Daoy (cell line): ENCODE data around the gene SHE. TPM values are rescaled to one million over a fixed set of nuclear protein-coding genes. Genes with fewer than 3 reads are reported as not detected.
"Not testable (repeated sequence)": the region's sequence is repeated elsewhere in the genome, so short reads cannot be mapped to it uniquely, and the experiment has no call there.

Experiments used
- DNase-seq: peaks from one replicate; pipeline ENCODE4 v3.0.0-alpha.2; 2015; ENCODE audit warnings: low read depth
- total RNA-seq: library from RNA; depleted of rRNA; stranded (reverse); fragments of >200 nt; shearing (Covaris generic); gene quantifications from 2 replicates; pipeline ENCODE4 v1.2.3, GENCODE V29; 2014

Gene SHE
- total RNA-seq, 1 experiment from 2014 or later = 0.11 TPM

GRCh38 chr1:154514066-154514553 is 11.9 kb upstream of the SHE start:
- no peak for DNase-seq

- no peak for DNase-seq
Observed at GRCh38 chr1:154512760-154513159, 10.5 kb upstream of the SHE start.

- no peak for DNase-seq
Observed at GRCh38 chr1:154503898-154504297, 1.7 kb upstream of the SHE start.

- DNase-seq = no peak
Observed at GRCh38 chr1:154502744-154503115, 518 bp upstream of the SHE start.

- DNase-seq = peak; percentile 24
Observed at GRCh38 chr1:154501423-154502065, 668 bp downstream of the SHE start.

- no peak for DNase-seq
Observed at GRCh38 chr1:154500533-154500932, 1.7 kb downstream of the SHE start.

- DNase-seq = no peak
Observed at GRCh38 chr1:154499446-154499845, 2.8 kb downstream of the SHE start.

GRCh38 chr1:154497026-154497806 is 5.0 kb downstream of the SHE start:
- no peak for DNase-seq

- DNase-seq = no peak
Observed at GRCh38 chr1:154496383-154496782, 5.8 kb downstream of the SHE start.

GRCh38 chr1:154495496-154496273 is 6.5 kb downstream of the SHE start:
- no peak for DNase-seq

GRCh38 chr1:154493276-154493675 is 8.9 kb downstream of the SHE start:
- no peak for DNase-seq

- no peak for DNase-seq
Observed at GRCh38 chr1:154492115-154492514, 10.1 kb downstream of the SHE start.

- DNase-seq = no peak
Observed at GRCh38 chr1:154490317-154490716, 11.9 kb downstream of the SHE start.

GRCh38 chr1:154489695-154490274 is 12.4 kb downstream of the SHE start:
- no peak for DNase-seq

GRCh38 chr1:154488922-154489321 is 13.3 kb downstream of the SHE start:
- DNase-seq = no peak

- not testable (repeated sequence) for DNase-seq
Observed at GRCh38 chr1:154486756-154487155, 15.5 kb downstream of the SHE start.

- no peak for DNase-seq
Observed at GRCh38 chr1:154485910-154486496, 16.2 kb downstream of the SHE start.

GRCh38 chr1:154485106-154485505 is 17.1 kb downstream of the SHE start:
- DNase-seq = no peak

- peak; percentile 81 for DNase-seq
Observed at GRCh38 chr1:154483941-154484803, 18.0 kb downstream of the SHE start.

GRCh38 chr1:154481053-154481452 is 21.2 kb downstream of the SHE start:
- no peak for DNase-seq
